A549 (cell line): Measurements from ENCODE around the gene TMEM88. TPM values are rescaled to one million over a fixed set of nuclear protein-coding genes. Genes with fewer than 3 reads are reported as not detected.

ENCODE experiments used
- ATAC-seq, 2 experiments: fragments of 200-7000 bp in 1 of 2; fragments of >200 bp in 1 of 2; cut with Nextera tagmentation in 1 of 2; cut with Tn5 transposase in 1 of 2; 3 replicates each; pipeline versions ENCODE4 v1.8.0 to v1.9.1; 2018 to 2020; ENCODE audit warnings: mild to moderate bottlenecking in 1 of 2, moderate library complexity in 1 of 2
- CTCF ChIA-PET: fragments of 300-600 bp; sonication (Branson Sonifier 250); formaldehyde crosslinking; extraction: SDS; loops from one replicate; lab custom pipeline; 2021; ENCODE audit warnings: antibody characterized with exemption, inconsistent platforms; lab: Yijun Ruan, JAX
- POLR2A ChIA-PET: fragments of 350-600 bp; formaldehyde crosslinking; extraction: SDS; loops from one replicate; lab custom pipeline; 2021; ENCODE audit warnings: antibody characterized with exemption, inconsistent platforms; lab: Yijun Ruan, JAX
- DNase-seq, 2 experiments: peaks; one replicate each; pipeline versions ENCODE4 v3.0.0 to v3.0.0-alpha.2; 2011 to 2016; ENCODE audit warnings: low read depth in 1 of 2, low spot score in 1 of 2
- FAIRE-seq: peaks from 2 replicates; lab custom pipeline; 2011; peaks lifted over from hg19 to GRCh38; lab: Jason Lieb, UNC
- H3K27ac ChIP-seq, 2 experiments: fragments of >200 bp; sonication (Bioruptor Twin); formaldehyde crosslinking; 3 replicates each; pipeline ENCODE4 v1.5.1; 2016 to 2017
- H3K4me1 ChIP-seq: fragments of >200 bp; sonication (Bioruptor Twin); formaldehyde crosslinking; 3 replicates; pipeline ENCODE4 v1.6.1; 2016
- H3K4me2 ChIP-seq: fragments of >200 bp; sonication (Bioruptor Twin); formaldehyde crosslinking; 3 replicates; pipeline ENCODE4 v1.6.1; 2016
- H3K4me3 ChIP-seq: fragments of >200 bp; sonication (Bioruptor Twin); formaldehyde crosslinking; 3 replicates; pipeline ENCODE4 v1.5.1; 2016
- H3K9me3 ChIP-seq: fragments of >200 bp; sonication (Bioruptor Twin); formaldehyde crosslinking; 3 replicates; pipeline ENCODE4 v1.6.1; 2016
- BHLHE40 ChIP-seq: IDR thresholded peaks from 2 replicates; pipeline ENCODE4 v1.6.1; 2012; ENCODE audit warnings: low read depth, low read length, inconsistent platforms
- CEBPB ChIP-seq, 2 experiments: fragments of >200 bp in 1 of 2; sonication (Bioruptor Twin) in 1 of 2; formaldehyde crosslinking in 1 of 2; IDR thresholded peaks; 2 replicates each; pipeline ENCODE4 v1.6.1; 2012 to 2016
- CHD2 ChIP-seq: fragments of 150-350 bp; IDR thresholded peaks from 2 replicates; pipeline ENCODE4 v1.6.1; 2014; ENCODE audit warnings: low read length; ENCODE audit not compliant: partially characterized antibody
- CHD4 ChIP-seq: fragments of 200-600 bp; sonication (generic); IDR thresholded peaks from 2 replicates; pipeline ENCODE4 v1.6.1; 2016; ENCODE audit warnings: antibody characterized with exemption, mild to moderate bottlenecking, borderline replicate concordance
- EP300 ChIP-seq, 2 experiments: fragments of >200 bp; sonication (Bioruptor Twin); formaldehyde crosslinking; IDR thresholded peaks; 2 replicates in 1 of 2; 3 replicates in 1 of 2; pipeline ENCODE4 v1.6.1; 2016 to 2017
- FOSL2 ChIP-seq, 2 experiments: fragments of 450-650 bp in 1 of 2; fragments of >200 bp in 1 of 2; sonication (Bioruptor Twin) in 1 of 2; formaldehyde crosslinking; IDR thresholded peaks; 2 replicates each; pipeline versions ENCODE4 v1.5.0 to v1.6.1; 2016 to 2020; ENCODE audit warnings: mild to moderate bottlenecking in 1 of 2, moderate library complexity in 1 of 2
- GATA3 ChIP-seq: IDR thresholded peaks from 2 replicates; pipeline ENCODE4 v1.6.1; 2012; ENCODE audit warnings: borderline replicate concordance
- HES2 ChIP-seq: fragments of >200 bp; sonication (Bioruptor Twin); formaldehyde crosslinking; IDR thresholded peaks from 2 replicates; pipeline ENCODE4 v1.6.1; 2016
- HOXA7 ChIP-seq: fragments of 250-450 bp; sonication (Bioruptor Pico); IDR thresholded peaks from 2 replicates; pipeline ENCODE4 v1.5.0; 2020; ENCODE audit warnings: mild to moderate bottlenecking, moderate library complexity
- HOXB13 ChIP-seq: fragments of 250-450 bp; sonication (Bioruptor Pico); IDR thresholded peaks from 2 replicates; pipeline ENCODE4 v1.5.0; 2020; ENCODE audit warnings: low read depth, mild to moderate bottlenecking, moderate library complexity
- JUN ChIP-seq, 2 experiments: fragments of >200 bp; sonication (Bioruptor Twin); formaldehyde crosslinking; IDR thresholded peaks; 2 replicates in 1 of 2; 3 replicates in 1 of 2; pipeline ENCODE4 v1.6.1; 2016 to 2017
- KDM1A ChIP-seq: fragments of 200-600 bp; sonication (generic); IDR thresholded peaks from 2 replicates; pipeline ENCODE4 v1.6.1; 2016; ENCODE audit warnings: low read depth, mild to moderate bottlenecking
- MYC ChIP-seq: IDR thresholded peaks from 2 replicates; pipeline ENCODE4 v1.6.1; 2012; ENCODE audit warnings: mild to moderate bottlenecking, inconsistent platforms, low read length, improper control_type of control experiment, borderline replicate concordance
- NFE2L2 ChIP-seq: fragments of 150-350 bp; conservative IDR thresholded peaks from 2 replicates; pipeline ENCODE4 v1.6.1; 2014; ENCODE audit warnings: low read length
- NR3C1 ChIP-seq: fragments of >200 bp; sonication (Bioruptor Twin); formaldehyde crosslinking; IDR thresholded peaks from 3 replicates; pipeline ENCODE4 v1.6.1; 2017
- POLR2A ChIP-seq: IDR thresholded peaks from 2 replicates; pipeline ENCODE4 v1.6.1; 2012; ENCODE audit warnings: mild to moderate bottlenecking, low read length
- RAD21 ChIP-seq, 2 experiments: fragments of >200 bp in 1 of 2; sonication (Bioruptor Twin) in 1 of 2; formaldehyde crosslinking in 1 of 2; IDR thresholded peaks in 1 of 2; conservative IDR thresholded peaks in 1 of 2; 2 replicates in 1 of 2; 3 replicates in 1 of 2; pipeline ENCODE4 v1.6.1; 2012 to 2018; ENCODE audit warnings: inconsistent platforms in 1 of 2
- RARB ChIP-seq: fragments of 250-450 bp; sonication (Bioruptor Pico); IDR thresholded peaks from 2 replicates; pipeline ENCODE4 v1.8.0; 2021; ENCODE audit warnings: mild to moderate bottlenecking, moderate library complexity
- RCOR1 ChIP-seq: fragments of 150-350 bp; IDR thresholded peaks from 2 replicates; pipeline ENCODE4 v1.6.1; 2014; ENCODE audit warnings: antibody characterized with exemption, low read length, low read depth
- SREBF2 ChIP-seq: fragments of 450-650 bp; IDR thresholded peaks from 2 replicates; pipeline ENCODE4 v1.6.1; 2014; ENCODE audit warnings: mild to moderate bottlenecking, moderate library complexity
- TP53 ChIP-seq: fragments of 250-450 bp; sonication (Bioruptor Pico); IDR thresholded peaks from 2 replicates; pipeline ENCODE4 v1.5.0; 2021; ENCODE audit warnings: mild to moderate bottlenecking, moderate library complexity
- ZC3H11A ChIP-seq: fragments of 450-650 bp; IDR thresholded peaks from 2 replicates; pipeline ENCODE4 v1.6.1; 2014; ENCODE audit warnings: antibody characterized with exemption, mild to moderate bottlenecking
- ZFP36 ChIP-seq: fragments of 450-650 bp; IDR thresholded peaks from 2 replicates; pipeline ENCODE4 v1.6.1; 2014; ENCODE audit warnings: borderline replicate concordance; ENCODE audit not compliant: partially characterized antibody
- WGBS: methylation state at CpG from one replicate; pipeline ENCODE4 v1.1.6; 2017; ENCODE audit errors: missing lambda C conversion rate; 5-methylcytosine and 5-hydroxymethylcytosine counted together
- polyA plus RNA-seq, 4 experiments: library from polyadenylated mRNA; depleted of rRNA in 3 of 4; stranded (reverse); fragments of >200 nt; fragmentation: RNase III in 1 of 4; extraction: RNeasy Plus Mini Kit Qiagen cat#74134 plus additional on column Dnase treatment in 1 of 4; gene quantifications; 2 replicates in 3 of 4; 3 replicates in 1 of 4; pipeline ENCODE4 v1.2.3, GENCODE V29; 2011 to 2017
- TF ChIP-seq, protein P1 (sequence below): IDR thresholded peaks from 2 replicates; pipeline ENCODE4 v1.6.1; 2012
- TF ChIP-seq, protein P2 (sequence below): fragments of 150-350 bp; IDR thresholded peaks from 2 replicates; pipeline ENCODE4 v1.6.1; 2014; ENCODE audit warnings: low read depth, mild to moderate bottlenecking, low read length
- TF ChIP-seq, protein P3 (sequence below): fragments of >200 bp; sonication (Bioruptor Twin); formaldehyde crosslinking; IDR thresholded peaks from 3 replicates; pipeline ENCODE4 v1.6.1; 2016

The TMEM88 gene
- polyA plus RNA-seq, 2 of the 4 experiments (the other 2 are of a cell fraction): 0.17 to 0.48 TPM

DNA sequence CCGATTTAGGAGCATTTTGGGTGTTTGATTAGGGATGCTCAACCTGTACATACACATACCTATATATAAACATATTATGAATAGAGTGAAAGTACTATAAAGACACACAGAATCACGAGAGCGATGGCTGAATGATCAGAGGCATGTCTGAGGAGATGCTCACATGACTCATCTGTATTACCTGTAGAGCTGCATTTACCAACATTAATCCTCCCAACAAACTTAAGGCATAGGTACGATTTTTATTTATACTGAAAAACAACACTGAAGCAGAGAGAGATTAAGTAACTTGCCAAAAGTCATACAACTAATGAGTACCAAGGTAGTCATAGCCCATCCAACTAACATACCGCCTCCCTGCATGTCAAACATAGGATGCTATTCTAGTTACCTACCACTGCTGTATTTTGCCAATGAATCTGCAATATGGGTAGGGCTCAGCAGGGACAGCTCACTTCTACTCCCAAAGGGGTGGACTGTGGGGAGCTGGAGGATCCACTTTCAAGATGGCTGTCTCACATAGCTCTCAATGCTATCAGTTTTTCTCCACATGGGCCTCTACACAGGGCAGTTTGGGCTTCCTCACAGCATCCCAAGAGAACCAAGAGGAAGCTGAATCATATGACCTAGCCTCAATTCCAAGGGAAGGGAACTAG is 10.3 kb downstream of the TMEM88 start:
- TF ChIP-seq NFE2L2: no peak
- TF ChIP-seq HES2: no peak
- no peak for TF ChIP-seq RCOR1
- TF ChIP-seq, protein P1, sequence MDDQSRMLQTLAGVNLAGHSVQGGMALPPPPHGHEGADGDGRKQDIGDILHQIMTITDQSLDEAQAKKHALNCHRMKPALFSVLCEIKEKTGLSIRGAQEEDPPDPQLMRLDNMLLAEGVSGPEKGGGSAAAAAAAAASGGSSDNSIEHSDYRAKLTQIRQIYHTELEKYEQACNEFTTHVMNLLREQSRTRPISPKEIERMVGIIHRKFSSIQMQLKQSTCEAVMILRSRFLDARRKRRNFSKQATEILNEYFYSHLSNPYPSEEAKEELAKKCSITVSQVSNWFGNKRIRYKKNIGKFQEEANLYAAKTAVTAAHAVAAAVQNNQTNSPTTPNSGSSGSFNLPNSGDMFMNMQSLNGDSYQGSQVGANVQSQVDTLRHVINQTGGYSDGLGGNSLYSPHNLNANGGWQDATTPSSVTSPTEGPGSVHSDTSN: no peak
- TF ChIP-seq KDM1A: no peak
- TF ChIP-seq NR3C1: no peak
- TF ChIP-seq TP53 (CRISPR knock-in tag): no peak
- no peak for TF ChIP-seq HOXB13 (CRISPR knock-in tag)
- TF ChIP-seq GATA3: no peak
- no peak for TF ChIP-seq JUN (IDR thresholded peaks at IDR 0.05)
- no peak for TF ChIP-seq EP300 (IDR thresholded peaks at IDR 0.05)
- no peak for TF ChIP-seq BHLHE40
- TF ChIP-seq CHD2: no peak
- no peak for TF ChIP-seq POLR2A
- H3K9me3 ChIP-seq: 0 out of 3 replicates have a peak, but pooled peaks cover 2% of the 10 kb centered on the region
- no peak overlapping the region for H3K27ac ChIP-seq
- CTCF ChIA-PET: interaction anchor here (0.5 to 14.5 kb wide), 19 partner anchors 8 to 644 kb away, joined by 3 to 339 read pairs (median 10); partner anchors contain the start of genes ALOX15B, CHD3 and KDM6B
- H3K4me3 ChIP-seq: no peak overlapping the region
- DNase-seq (no peak), ATAC-seq (peak in 1 of 2 experiments; percentile 28; a peak in 2 of 6 replicates), FAIRE-seq (no peak)
- WGBS: 84% methylated on average over 5 of the region's 5 CpGs
- POLR2A ChIA-PET: interaction anchor here (0.5 to 0.6 kb wide), 2 partner anchors 31 to 461 kb away, joined by 3 to 6 read pairs; partner anchors contain the start of gene TMEM256
- H3K4me1 ChIP-seq: peaks cover 7% of the 10 kb centered on the region; the same call in 1 of the 3 replicates
- H3K4me2 ChIP-seq: no peak overlapping the region

GRCh38 chr17:7867881-7868329 is 13.0 kb downstream of the TMEM88 start:
- FAIRE-seq (no peak), ATAC-seq (no peak), DNase-seq (no peak)
- 87% methylated on average over 5 of the region's 5 CpGs for WGBS
- ChIA-PET POLR2A (interaction anchor here (1.1 kb wide), 1 partner anchor 11 kb away, joined by 4 read pairs; the partner anchor contains the start of gene NAA38), CTCF (interaction anchor here (0.8 to 14.5 kb wide), 9 partner anchors 17 to 191 kb away, joined by 3 to 339 read pairs (median 10); partner anchors contain the start of gene CHD3)
- peaks cover 5% of the 10 kb centered on the region; the same call in 1 of the 3 replicates for H3K4me1 ChIP-seq
- TF ChIP-seq RAD21 (conservative IDR thresholded peaks at IDR 0.05 in 1 of 2, IDR thresholded peaks at IDR 0.05 in 1 of 2): no peak
- TF ChIP-seq, protein P2, sequence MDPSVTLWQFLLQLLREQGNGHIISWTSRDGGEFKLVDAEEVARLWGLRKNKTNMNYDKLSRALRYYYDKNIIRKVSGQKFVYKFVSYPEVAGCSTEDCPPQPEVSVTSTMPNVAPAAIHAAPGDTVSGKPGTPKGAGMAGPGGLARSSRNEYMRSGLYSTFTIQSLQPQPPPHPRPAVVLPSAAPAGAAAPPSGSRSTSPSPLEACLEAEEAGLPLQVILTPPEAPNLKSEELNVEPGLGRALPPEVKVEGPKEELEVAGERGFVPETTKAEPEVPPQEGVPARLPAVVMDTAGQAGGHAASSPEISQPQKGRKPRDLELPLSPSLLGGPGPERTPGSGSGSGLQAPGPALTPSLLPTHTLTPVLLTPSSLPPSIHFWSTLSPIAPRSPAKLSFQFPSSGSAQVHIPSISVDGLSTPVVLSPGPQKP: no peak
- TF ChIP-seq CHD4: no peak
- TF ChIP-seq ZFP36: no peak
- no peak for TF ChIP-seq CHD2
- no peak for TF ChIP-seq CEBPB (IDR thresholded peaks at IDR 0.05)
- TF ChIP-seq MYC: no peak
- no peak for TF ChIP-seq SREBF2
- no peak for TF ChIP-seq NR3C1
- no peak for TF ChIP-seq HOXA7
- TF ChIP-seq RARB (CRISPR knock-in tag): no peak
- no peak for TF ChIP-seq KDM1A
- TF ChIP-seq, protein P3, sequence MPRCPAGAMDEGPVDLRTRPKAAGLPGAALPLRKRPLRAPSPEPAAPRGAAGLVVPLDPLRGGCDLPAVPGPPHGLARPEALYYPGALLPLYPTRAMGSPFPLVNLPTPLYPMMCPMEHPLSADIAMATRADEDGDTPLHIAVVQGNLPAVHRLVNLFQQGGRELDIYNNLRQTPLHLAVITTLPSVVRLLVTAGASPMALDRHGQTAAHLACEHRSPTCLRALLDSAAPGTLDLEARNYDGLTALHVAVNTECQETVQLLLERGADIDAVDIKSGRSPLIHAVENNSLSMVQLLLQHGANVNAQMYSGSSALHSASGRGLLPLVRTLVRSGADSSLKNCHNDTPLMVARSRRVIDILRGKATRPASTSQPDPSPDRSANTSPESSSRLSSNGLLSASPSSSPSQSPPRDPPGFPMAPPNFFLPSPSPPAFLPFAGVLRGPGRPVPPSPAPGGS: no peak
- TF ChIP-seq JUN (IDR thresholded peaks at IDR 0.05): no peak
- TF ChIP-seq FOSL2 (IDR thresholded peaks at IDR 0.05): no peak
- TF ChIP-seq FOSL2 (CRISPR knock-in tag; IDR thresholded peaks at IDR 0.05): no peak
- TF ChIP-seq ZC3H11A: no peak
- no peak overlapping the region for H3K27ac ChIP-seq
- H3K4me2 ChIP-seq: no peak overlapping the region
- H3K4me3 ChIP-seq: no peak overlapping the region
- 0 out of 3 replicates have a peak, but pooled peaks cover 2% of the 10 kb centered on the region for H3K9me3 ChIP-seq
